Stimulated activated CD4-positive, alpha-beta T cell treated with anti-CD3 and anti-CD28 coated beads, Interleukin-1b, Interleukin-23, amount 100 ng/mL, for 1 hour (primary cell): ENCODE results near the gene GCC1.

ENCODE experiments used
- DNase-seq, 2 donors: peaks; one replicate each; pipeline ENCODE4 v3.0.0-alpha.2; 2020; ENCODE audit warnings: low read depth in 2 of 2

GCC1 gene

GRCh38 chr7:127536394-127536691, 49.1 kb downstream of the GCC1 start:
- DNase-seq: no peak

GRCh38 chr7:127535546-127536393, 49.6 kb downstream of the GCC1 start:
- DNase-seq: no peak

GRCh38 chr7:127534636-127535035, 50.8 kb downstream of the GCC1 start:
- DNase-seq: no peak

- no peak for DNase-seq
These were observed 52.7 kb downstream of the GCC1 start for GRCh38 chr7:127532736-127533135.

GRCh38 chr7:127532151-127532550, 53.2 kb downstream of the GCC1 start:
- no peak for DNase-seq
